GM10248 (cell line): ENCODE data around the gene ATG4B.
"Not testable (repeated sequence)": the region's sequence is repeated elsewhere in the genome, so short reads cannot be mapped to it uniquely, and the experiment has no call there.

Source experiments
- CTCF ChIA-PET: fragments of 300-600 bp; sonication (Branson Sonifier 250); formaldehyde crosslinking; extraction: SDS; loops from one replicate; lab custom pipeline; 2021; ENCODE audit warnings: antibody characterized with exemption; lab: Yijun Ruan, JAX
- POLR2A ChIA-PET: fragments of 350-650 bp; sonication (Branson Sonifier 250); formaldehyde crosslinking; extraction: SDS; loops from one replicate; lab custom pipeline; 2020; ENCODE audit warnings: antibody characterized with exemption; lab: Yijun Ruan, JAX
- DNase-seq: peaks from one replicate; pipeline ENCODE4 v3.0.0; 2012; ENCODE audit errors: extremely low spot score
- CTCF ChIP-seq: IDR thresholded peaks from 2 replicates; pipeline ENCODE4 v1.5.1; 2012; ENCODE audit warnings: mild to moderate bottlenecking, low read depth; ENCODE audit errors: extremely low read depth, missing control alignments, control extremely low read depth

Gene ATG4B

DNA sequence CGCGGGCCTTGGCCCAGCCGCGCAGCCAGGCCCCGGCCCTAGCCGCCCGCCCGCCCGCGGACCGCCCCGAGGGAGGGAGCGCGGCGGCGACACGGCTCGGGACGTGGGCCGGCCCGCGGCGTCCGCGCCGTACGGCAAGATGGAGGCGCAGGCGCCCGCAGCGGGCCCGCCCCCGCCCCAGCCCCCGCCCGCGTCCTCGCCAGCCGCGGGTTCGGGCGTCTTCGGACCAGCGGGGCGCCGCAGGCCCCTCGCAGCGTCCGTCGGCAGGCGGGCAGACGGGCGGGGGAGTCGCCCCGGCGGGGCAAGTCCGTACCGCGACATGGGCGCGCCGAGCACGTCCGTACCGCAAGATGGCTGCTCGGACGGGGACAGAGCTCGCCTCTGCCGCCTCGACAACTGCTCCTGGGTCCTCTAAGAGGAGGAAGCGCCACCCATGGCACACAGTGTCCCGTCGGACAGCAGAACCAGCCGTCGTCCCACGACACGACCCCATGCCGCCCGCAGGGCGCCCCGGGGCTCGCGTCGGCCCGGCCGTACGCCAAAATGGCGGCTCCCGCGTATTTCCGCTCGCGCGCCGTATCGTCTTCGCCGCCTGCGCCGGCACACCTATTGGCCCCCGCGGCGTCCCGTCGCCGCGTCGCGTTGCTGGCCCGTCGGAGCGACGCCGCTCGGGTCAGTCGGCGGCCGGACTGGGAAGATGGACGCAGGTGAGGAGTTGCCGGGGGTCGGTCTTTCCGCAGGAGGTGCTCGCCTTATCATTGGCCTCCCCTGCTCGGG lies at the start of gene ATG4B, which contains the start of gene THAP4:
TSS of gene ATG4B (plus strand) at position 676 of the 777 bp plus-strand sequence. CDS start at position 698, 22 bp downstream.
TSS of gene THAP4 (minus strand) at position 141 of the 777 bp plus-strand sequence. CDS start 141 bp downstream, outside the sequence.
- DNase-seq, result peak; percentile 93
- ChIA-PET POLR2A (interaction anchor here (0.9 kb wide), 1 partner anchor 55 kb away, joined by 4 read pairs; no protein-coding TSS in a partner anchor), CTCF (no interaction called here)

GRCh38 chr2:241589863-241590262 lies 47.6 kb upstream of the ATG4B start:
- DNase-seq, POLR2A ChIA-PET: not testable (repeated sequence)

More for the DNA sequence above, at the start of gene ATG4B, which contains the start of gene THAP4:
- no peak for TF ChIP-seq CTCF

DNA sequence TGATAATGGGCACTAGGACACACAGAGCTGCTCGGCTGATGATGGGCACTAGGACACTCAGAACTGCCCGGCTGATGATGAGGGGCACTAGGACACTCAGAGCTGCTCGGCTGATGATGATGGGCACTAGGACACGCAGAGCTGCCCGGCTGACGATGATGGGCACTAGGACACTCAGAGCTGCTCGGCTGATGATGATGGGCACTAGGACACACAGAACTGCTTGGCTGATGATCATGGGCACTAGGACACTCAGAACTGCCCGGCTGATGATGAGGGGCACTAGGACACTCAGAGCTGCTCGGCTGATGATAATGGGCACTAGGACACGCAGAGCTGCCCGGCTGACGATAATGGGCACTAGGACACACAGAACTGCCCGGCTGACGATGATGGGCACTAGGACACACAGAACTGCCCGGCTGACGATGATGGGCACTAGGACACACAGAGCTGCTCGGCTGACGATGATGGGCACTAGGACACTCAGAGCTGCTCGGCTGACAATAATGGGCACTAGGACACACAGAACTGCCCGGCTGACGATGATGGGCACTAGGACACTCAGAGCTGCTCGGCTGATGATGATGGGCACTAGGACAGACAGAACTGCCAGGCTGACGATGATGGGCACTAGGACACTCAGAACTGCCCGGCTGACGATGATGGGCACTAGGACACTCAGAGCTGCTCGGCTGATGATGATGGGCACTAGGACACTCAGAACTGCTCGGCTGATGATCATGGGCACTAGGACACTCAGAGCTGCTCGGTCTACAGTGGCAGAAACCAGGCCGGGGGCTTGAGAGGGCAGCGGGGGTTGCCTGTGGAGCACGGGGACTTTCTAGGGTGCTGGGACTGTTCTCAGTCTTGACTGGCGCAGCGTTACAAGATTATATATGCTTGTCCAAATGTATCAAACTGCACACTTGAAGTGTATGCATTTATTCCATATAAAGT lies 46.7 kb upstream of the ATG4B start:
- DNase-seq, POLR2A ChIA-PET: not testable (repeated sequence)
- CTCF ChIA-PET, result interaction anchor here (1.2 kb wide), 1 partner anchor 20 kb away, joined by 3 read pairs; no protein-coding TSS in a partner anchor

More at GRCh38 chr2:241589863-241590262, 47.6 kb upstream of the ATG4B start:
- CTCF ChIA-PET, result interaction anchor here (1.2 kb wide), 1 partner anchor 21 kb away, joined by 3 read pairs; no protein-coding TSS in a partner anchor

- POLR2A ChIA-PET, result interaction anchor here (0.5 kb wide), 1 partner anchor 528 kb away, joined by 4 read pairs; no protein-coding TSS in a partner anchor
Observed at GRCh38 chr2:241592126-241592845, 45.2 kb upstream of the ATG4B start.

DNA sequence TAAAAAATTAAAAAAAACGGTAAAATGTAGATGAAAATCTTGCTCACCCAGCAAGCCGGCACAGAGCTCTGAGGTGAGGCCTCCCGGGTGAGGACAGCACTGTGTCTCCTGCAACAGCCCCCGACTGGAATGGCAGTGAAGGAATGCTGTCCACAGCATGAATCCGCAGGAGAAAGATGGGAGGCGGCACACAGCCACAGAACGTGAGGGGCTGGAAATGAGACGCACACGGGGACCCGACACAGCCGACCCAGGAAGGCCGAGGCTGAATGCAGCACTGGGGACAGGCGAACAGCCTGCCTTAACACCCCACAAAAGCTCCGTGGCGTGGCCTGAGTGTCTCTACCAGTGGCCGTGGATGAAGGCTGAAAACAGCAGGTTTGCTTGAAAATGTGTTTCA lies 44.2 kb upstream of the ATG4B start:
- ChIA-PET POLR2A (no interaction called here), CTCF (interaction anchor here (1.1 to 1.2 kb wide), 2 partner anchors 10 to 12 kb away, joined by 3 to 4 read pairs; no protein-coding TSS in a partner anchor)
- no peak for TF ChIP-seq CTCF
- no peak for DNase-seq

More at GRCh38 chr2:241592126-241592845, 45.2 kb upstream of the ATG4B start:
- DNase-seq, result no peak
- no peak for TF ChIP-seq CTCF
- CTCF ChIA-PET, result interaction anchor here (1.0 to 1.2 kb wide), 2 partner anchors 13 to 18 kb away, joined by 4 to 5 read pairs; no protein-coding TSS in a partner anchor

DNA sequence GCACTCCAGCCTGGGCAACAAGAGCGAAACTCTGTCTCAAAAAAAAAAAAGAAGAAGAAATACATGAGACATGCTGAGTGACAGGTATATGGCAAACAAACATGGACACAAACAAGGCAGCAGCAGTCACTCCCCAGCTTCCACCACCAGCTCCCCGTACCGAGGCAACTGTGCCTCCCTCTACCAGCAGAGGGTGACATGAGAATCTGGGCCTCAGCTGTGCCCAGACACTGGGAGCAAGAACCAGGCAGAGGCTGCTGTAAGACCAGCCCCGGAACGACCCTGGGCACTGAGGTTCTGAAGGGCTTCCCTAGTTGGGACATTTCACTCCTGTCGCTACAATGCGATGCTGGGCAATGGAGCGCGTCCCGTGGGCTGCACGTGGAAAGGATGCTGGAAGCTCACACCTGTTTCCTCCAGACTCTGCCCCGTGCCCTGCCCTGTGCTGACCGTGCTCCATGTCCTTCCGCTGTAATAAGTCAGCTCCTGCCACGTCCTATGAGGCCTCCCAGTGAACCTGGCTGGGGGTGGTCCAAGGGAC lies 41.8 kb upstream of the ATG4B start:
- CTCF ChIA-PET, result interaction anchor here (0.7 to 1.5 kb wide), 3 partner anchors 12 to 388 kb away, joined by 3 to 4 read pairs (median 3); no protein-coding TSS in a partner anchor
- POLR2A ChIA-PET, result no interaction called here
- no peak for TF ChIP-seq CTCF
- no peak for DNase-seq
